ENCODE data around the gene ARHGAP10.
"Not testable (repeated sequence)": the region's sequence is repeated elsewhere in the genome, so short reads cannot be mapped to it uniquely, and the experiment has no call there.

The ARHGAP10 gene

DNA sequence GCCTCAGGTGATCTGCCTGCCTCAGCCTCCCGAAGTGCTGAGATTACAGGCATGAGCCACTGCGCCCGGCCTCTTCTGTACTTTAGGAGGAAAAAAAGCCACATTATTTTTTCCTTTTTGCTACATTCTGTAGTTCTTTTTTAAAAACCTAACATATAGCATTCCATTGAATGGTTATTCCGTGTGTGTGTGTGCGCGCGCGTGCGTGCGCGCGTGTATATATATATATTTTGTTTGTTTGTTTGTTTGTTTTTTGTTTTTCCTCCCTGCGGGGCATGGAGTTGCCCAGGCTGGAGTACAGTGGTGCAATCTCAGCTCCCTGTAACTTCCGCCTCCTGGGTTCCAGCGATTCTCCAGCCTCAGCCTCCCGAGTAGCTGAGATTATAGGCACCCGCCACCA is 59.5 kb downstream of the ARHGAP10 start:
- no peak for DNase-seq
- intact Hi-C loops (cut with DNase I) = no loop called here

DNA sequence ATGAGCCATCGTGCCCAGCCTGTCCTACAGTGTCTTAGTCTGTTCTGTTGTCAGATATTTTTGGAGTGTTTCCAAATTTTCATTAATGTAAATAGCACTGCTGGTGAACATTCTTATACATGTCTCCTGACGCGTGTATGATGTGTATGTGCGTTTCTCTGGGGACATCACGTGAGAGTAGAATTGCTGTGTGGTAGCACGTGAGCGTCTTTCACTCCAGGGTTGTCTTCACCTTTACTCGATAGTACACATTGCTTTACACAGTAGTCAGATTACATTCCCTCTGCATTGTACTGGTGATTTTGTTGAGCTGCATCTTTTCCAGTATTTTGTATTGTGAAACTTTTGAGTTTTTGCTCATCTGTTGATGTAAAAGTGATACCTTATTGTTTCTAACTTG is 60.0 kb downstream of the ARHGAP10 start:
- intact Hi-C loops (cut with DNase I) = no loop called here
- no peak for DNase-seq

GRCh38 chr4:147793569-147794313 is 61.9 kb downstream of the ARHGAP10 start:
- DNase-seq = no peak
- intact Hi-C loops (cut with DNase I) = no loop called here

GRCh38 chr4:147794314-147794680 is 62.4 kb downstream of the ARHGAP10 start:
- intact Hi-C loops (cut with DNase I) = no loop called here
- no peak for DNase-seq

GRCh38 chr4:147794787-147795413 is 63.0 kb downstream of the ARHGAP10 start:
- no peak for DNase-seq
- intact Hi-C loops (cut with DNase I) = no loop called here

DNA sequence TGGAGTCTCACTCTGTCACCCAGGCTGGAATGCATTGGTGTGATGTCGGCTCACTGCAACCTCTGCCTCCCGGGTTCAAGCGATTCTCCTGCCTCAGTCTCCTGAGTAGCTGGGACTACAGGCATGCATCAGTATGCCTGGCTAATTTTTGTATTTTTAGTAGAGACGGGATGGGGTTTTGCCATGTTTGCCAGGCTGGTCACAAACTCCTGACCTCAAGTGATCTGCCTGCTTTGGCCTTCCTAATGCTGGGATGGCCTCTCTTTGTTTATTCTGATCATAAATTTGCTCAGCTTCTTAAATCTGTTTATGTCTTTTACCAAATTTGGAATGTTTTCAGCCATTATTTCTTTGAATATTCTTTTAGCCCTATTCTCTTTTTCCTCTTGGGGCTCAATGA is 67.2 kb downstream of the ARHGAP10 start:
- DNase-seq = not testable (repeated sequence)

DNA sequence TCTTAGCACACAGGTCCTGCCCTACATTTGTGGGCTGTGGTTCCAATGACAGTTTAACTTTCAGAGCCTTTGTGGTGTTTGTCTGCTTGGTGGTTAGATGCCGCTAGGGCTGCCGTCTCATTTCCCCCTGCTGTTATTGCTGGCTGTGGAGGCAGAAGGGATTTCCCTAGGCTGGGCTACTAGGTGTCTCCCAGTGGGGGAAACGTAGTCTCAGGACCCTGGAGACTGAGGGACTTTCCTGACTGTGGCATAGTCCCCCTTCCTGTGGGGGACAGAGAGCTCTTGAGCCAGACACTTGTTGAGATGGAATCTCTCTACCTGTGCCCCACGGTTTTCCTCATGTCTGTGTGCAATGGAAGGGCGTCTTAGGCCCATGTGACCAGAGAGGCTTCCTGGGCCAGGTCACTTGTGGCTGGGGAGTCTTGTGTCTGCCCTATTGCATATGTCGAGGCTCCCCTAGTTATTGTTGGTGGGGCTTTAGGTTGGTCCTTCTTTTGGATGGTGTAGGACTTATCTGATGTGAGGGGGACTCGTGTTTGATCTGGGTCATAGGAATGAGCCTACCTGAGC is 68.2 kb downstream of the ARHGAP10 start:
- intact Hi-C loops (cut with DNase I) = no loop called here

More for the DNA sequence above, 67.2 kb downstream of the ARHGAP10 start:
- intact Hi-C loops (cut with DNase I) = not testable (repeated sequence)

GRCh38 chr4:147801820-147802219 is 69.9 kb downstream of the ARHGAP10 start:
- DNase-seq = no peak
- intact Hi-C loops (cut with DNase I) = no loop called here

More for the DNA sequence above, 68.2 kb downstream of the ARHGAP10 start:
- DNase-seq = no peak

DNA sequence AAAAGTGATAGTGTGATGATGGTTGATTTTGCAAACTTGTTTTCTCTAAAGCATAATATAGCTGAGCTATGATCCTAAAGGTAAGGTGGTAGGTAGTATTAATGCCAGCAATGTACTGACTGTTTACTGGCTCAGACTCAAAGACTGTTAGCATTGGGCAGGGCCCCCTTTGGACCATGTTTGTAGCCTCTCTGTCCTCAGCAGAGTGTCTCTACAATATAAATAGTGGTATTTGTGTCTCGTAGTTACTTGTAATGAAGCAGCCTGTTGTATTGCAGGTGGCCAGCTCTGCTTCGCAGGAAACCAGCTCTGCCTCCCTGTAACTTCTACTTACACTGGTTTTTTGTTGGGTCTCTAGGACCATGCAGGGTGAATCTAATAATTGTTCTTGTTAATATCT is 70.5 kb downstream of the ARHGAP10 start:
- intact Hi-C loops (cut with DNase I) = no loop called here
- no peak for DNase-seq

- DNase-seq = no peak
- intact Hi-C loops (cut with DNase I) = no loop called here
Measured at GRCh38 chr4:147805946-147806345, 74.1 kb downstream of the ARHGAP10 start.

DNA sequence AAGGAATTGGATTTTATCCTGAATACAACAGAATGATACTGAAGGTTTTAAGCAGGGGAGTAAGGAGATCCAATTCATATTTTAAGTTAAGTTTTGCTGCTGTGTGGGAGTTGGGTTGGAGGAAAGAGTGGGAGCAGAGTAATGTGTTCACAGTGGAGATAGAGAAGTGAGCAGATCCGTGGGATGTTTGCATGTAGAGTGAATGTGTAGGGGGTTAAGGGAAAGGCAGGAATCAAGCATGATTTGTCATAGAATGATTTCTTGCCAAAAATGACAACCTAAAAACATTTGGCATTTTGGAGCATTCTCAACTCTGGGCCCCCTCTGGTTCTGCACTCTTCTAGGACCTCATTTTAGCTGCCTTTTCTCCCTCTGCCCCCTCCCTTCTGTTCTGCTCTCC is 76.6 kb downstream of the ARHGAP10 start:
- intact Hi-C loops (cut with DNase I) = no loop called here
- no peak for DNase-seq

DNA sequence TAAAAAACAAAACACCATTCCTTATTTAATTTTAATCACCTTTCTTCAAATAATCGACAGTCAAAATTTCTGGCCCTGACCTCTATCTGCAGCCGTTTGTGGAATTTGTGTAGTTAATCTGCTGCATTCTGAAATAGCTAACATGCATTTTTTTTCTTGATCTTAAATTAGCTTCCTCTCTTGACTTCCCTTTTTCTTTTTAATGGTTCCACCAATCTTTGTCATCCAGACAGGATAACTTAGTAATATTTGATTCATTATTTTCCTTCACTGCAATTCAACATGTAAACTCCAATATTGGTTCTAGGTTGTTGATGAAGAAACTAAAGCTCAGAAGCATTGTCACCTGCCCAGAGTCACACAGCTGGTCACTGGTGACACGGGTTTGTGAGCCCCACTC is 77.3 kb downstream of the ARHGAP10 start:
- intact Hi-C loops (cut with DNase I) = no loop called here
- DNase-seq = no peak

DNA sequence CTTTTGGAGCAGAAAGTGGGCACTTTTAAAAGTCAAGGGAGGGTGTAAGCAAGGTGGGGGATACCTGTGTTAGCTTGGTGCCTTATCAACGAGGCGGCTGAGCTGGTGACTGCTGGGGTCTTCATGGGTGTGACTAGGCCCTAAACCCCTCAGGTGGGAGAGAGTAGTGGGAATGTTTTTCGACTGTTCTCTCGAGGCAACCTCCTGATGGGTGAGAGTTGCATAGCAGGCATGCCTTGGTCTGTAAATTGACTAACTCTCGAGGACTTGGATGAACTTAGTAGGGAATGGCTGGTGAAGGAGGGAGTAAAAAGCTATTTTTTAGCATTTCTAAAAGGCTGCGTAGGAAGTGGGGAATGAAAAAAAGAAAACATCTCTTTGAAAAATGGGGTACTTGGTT is 80.0 kb downstream of the ARHGAP10 start:
- DNase-seq = no peak
- intact Hi-C loops (cut with DNase I) = no loop called here

GRCh38 chr4:147813109-147813773 is 81.4 kb downstream of the ARHGAP10 start:
- no peak for DNase-seq
- intact Hi-C loops (cut with DNase I) = no loop called here

DNA sequence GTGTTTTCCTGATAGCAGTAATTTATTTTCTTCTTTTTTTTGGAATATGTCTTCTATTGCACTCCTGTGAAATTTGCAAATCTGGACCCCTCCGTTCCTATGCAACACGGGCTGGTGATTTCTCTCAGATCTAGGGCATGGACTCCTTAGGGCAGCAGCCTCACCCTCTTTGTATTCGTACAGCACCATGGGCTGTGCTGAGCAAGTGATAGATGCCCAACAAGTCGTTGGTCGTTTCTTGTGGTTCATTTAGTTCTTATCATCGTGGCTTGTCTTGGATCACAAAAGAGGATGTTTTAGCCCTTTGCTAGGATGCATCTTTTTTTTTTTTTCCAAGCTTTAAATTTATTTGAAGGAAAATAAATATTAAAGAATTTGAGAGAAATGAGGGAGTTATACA is 82.1 kb downstream of the ARHGAP10 start:
- intact Hi-C loops (cut with DNase I) = no loop called here

GRCh38 chr4:147814376-147814775 is 82.5 kb downstream of the ARHGAP10 start:
- intact Hi-C loops (cut with DNase I) = no loop called here
- no peak for DNase-seq

More for the DNA sequence above, 82.1 kb downstream of the ARHGAP10 start:
- DNase-seq = no peak

GRCh38 chr4:147815741-147816140 is 83.9 kb downstream of the ARHGAP10 start:
- DNase-seq = no peak
- intact Hi-C loops (cut with DNase I) = no loop called here

DNA sequence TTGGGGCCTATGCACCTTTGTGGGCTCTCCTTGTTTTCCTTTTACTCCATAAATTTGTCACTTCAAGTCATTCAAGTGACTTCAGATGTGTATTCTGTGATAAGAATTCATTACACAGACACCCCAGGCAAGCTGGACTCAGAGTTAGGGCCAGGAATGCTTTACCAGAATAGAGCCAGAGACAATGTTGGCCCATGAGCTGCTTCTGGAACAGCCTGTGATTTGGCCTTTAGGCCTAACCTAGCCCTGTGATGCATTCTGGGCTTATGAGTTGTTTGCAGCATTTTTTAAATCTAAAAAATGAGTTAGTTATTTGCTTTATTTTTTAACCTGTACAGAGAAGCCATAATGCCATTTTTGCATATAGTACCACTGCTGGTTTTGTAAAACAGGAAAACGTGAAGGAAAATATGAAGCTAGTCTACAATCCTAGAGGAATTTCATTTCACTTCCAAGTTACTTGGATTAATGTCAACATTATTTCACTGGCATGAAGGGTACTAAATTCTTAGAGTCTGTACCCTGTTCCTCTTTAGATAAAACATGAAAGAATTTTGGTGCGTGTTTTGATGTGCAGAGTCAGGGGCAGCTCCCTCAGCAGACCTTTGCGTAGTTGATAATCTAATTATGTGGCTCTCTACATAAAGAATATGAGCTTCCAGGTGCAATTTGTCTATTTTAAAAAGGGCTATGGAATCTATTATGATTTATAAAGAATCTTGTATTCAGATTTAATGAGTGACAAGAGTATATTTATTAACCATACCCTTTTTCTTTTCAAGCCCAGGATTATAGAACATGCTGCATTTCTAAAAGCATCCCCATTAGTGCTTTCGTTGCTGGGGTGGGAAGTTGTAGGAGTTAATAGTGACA is 84.7 kb downstream of the ARHGAP10 start:
- intact Hi-C loops (cut with DNase I) = no loop called here
- no peak for DNase-seq

DNA sequence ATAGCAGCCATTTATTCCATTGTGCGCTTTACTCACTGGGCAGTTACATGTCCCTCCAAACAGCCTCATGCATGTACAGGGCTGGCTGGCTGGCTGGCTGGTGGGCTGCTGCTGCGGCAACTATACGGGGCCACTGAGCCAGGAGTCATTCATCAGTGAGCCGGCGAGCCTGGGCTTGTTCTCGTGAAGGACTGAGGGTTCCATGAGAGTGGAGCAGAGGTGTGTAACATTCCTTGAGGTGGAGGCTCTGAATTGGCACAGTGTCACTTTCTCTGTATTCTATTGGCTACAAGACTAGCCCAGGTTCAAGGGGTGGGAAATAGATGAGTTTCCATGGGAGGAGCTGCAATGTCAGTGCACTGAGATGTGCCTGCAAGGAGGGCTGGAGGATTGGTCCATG is 89.1 kb downstream of the ARHGAP10 start:
- DNase-seq = no peak
- intact Hi-C loops (cut with DNase I) = no loop called here

- intact Hi-C loops (cut with DNase I) = no loop called here
Measured at GRCh38 chr4:147821555-147821954, 89.7 kb downstream of the ARHGAP10 start.

More at GRCh38 chr4:147821555-147821954, 89.7 kb downstream of the ARHGAP10 start:
- no peak for DNase-seq

All from posterior cingulate gyrus (tissue), 11 donors.